ENCODE measurements around the gene FAM241B.

The FAM241B gene

DNA sequence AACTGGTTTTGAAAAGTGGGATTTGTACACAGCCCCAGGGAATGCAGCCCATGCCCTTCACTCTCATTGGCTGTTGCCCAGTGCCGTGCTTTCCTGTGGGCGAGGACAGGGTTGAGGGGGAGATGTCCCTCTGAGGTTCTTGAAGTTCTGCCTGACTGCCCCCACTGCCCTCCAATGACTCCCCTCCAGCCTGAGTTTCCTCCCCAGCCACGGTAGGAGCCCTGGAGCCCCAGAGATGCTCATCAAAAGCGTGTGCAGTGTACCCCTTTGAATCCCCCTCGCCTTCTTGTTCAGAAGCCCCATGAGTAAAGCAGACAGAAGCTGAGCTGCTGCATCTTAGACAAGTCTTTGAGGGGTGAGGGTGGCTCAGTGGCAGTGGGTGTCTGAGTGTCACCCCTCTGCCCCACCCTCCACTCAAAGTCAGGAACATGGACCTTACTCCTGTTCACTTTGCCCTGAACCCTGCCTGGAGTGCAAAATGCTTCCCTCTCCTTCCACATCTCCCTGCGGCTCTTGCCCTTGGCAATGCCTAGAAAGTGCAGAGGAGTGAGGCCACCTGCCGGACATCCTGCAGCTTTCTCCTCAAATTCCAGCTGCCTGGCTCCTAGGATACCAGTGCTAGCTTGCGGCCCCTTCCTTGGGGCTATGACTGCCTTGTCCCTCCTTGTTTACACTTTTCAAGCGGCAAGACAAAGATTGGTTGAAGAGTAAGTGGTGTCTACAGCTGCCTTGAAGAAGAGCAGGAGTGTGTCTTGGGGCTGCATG lies 19.9 kb downstream of the FAM241B start:
- DNase-seq, result no peak

DNA sequence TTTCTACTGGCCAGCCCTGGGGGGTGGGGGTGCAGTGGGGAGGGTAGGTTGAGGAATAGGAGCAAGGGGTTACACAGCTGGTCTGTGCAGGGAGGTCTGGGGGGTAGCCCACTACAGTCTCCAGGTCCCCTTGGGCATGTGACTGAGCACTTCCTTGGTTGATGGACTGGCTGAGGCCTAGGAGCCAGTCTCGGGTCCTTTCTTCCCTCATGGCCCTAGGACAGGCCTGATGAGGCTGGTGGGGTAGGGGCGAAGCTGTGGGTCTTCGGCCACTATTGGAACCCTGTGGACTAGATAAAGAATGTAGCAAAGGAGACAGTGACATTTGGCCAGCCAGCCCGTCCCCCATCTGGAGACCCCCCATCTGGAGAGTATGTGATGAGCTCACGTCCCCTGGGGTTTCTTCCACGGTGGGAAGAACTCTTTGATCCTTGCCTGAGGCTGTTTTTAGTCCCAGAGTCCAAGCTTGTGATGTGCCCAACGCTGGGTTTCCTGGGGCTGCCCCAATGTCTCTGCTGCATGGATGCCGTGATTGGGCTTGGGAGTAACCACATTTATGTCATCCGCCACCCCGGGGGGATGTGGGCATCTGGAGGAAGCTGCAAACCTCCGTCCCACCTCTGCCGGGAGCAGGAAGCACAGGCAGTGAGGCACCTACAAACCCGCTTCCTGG lies 20.7 kb downstream of the FAM241B start:
- DNase-seq, result no peak

DNA sequence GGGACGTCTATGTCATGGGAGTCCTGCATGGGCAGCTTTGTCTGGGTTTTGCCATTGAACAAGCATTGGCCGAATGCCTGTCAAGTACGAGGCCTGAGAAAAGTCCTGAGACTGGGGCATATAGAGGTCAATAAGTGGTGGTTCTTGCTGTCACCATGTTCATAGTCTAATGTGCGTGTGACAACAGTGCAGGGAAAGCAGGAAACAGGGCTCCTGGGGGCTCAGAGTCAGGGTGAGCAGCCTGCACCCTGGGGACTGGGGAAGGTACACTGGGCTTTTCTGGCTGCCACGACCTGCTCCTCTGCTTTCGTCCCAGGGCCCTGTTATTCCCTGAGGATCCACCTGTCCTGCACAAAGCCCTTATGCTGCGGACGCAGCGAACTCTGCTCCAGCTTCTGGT lies 21.3 kb downstream of the FAM241B start:
- no peak for DNase-seq

DNA sequence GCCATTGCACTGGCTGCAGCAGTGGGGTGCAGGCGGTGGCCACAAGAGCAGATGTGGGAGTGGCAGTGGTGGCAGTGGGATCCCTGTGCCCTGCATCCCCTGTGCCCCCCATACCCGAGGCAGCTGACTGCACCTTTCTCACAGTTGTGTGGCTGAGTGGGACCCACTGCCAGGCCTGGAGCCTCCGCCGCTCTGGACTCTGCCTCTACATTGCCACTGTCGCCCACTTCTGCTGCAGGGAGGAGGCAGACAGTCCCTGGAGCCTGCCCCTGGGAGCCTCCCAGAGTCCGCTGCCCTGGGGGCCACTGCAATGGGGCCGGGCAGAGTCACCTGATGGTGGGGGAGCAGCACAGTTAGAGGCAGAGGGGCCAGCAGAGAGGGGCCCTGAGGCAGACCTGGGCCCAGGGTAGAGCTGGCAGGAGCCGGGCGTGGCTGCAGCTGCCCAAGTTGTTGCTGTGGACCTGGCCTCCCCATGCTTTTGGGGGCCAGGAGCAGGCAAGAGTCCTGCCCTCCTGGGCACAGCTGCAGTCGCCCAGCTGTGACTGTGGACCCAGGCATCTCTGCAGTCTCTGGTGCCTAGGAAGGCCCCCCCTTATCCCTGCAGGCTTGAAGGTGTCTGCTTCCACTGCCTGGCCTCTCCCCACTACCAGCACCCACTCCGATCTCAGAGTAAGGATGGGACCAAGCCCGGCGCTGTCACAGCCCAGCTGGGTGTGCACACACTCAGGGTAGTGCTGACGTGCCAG lies 22.2 kb downstream of the FAM241B start:
- no peak for DNase-seq

DNA sequence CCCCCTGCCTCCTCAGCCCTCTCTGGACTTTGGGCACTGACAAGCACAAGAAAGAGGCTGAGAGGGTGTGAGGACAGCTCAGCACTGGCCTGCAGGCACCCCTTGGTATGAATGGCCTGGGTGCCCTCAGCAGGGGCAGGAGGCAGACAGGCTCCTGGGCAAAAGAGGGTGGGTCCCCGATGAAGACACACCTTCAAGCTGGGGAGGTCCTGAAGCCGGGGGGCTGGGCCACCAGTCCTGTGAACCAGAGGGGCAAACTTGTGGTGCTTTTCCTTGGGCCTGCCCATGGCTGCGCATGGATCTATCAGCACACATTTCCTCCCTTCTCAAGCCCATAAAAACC lies 22.8 kb downstream of the FAM241B start:
- no peak for DNase-seq

DNA sequence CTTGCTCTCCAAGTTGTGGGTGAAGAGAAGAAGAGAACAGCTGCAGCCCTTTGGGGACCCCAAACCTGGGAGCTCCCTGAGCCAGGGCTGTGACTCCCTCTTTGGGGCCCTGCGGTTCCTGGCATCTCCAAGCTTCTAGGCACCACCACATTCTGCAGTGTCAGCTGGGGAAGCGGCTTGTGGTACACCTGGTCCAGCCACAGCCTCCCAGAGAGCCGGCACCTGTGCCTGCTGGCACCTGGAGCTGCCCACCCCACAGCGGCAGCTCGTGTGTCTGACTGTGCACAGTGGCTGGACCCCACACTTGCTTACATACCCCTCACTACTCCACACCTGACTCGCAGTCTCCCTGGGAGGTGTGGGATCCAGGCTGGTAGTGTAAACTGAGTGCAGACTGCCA lies 23.5 kb downstream of the FAM241B start:
- DNase-seq, result no peak

DNA sequence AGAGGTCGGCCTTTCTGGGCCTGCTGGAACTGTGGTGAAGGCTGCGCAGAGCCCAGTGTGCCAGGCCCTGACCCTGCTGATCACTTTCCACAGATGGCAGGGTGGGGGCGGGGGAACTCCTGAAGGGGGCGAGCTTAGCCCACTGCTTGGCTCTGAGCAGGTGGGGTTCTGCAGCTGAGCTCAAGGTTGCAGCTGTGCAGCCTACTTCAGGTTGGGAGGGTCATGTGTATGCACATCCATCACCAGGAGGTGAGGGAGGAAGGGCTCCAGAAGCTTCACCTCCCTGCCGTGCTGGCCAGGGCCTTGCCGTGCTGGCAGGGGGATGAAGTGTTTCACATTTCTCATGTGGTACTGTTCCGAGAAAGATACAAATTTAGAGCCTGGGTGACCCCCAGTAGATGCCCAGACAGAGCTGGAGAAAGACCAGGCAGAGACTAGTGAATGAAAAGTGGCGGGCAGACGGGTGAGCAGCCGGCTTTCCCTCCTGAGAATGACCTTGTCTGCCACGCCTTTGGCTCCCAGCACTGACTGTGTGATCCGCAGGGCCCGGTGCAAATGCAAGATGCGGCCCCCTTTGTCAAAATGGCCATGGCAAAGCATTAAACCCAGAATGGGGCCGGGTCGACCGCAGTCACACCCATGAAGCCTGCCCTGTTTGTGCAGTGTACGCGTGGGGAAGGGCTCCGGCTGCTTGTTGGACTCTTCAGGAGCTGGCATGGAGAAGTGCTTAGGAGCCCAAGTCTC lies 25.2 kb downstream of the FAM241B start:
- DNase-seq, result no peak

DNA sequence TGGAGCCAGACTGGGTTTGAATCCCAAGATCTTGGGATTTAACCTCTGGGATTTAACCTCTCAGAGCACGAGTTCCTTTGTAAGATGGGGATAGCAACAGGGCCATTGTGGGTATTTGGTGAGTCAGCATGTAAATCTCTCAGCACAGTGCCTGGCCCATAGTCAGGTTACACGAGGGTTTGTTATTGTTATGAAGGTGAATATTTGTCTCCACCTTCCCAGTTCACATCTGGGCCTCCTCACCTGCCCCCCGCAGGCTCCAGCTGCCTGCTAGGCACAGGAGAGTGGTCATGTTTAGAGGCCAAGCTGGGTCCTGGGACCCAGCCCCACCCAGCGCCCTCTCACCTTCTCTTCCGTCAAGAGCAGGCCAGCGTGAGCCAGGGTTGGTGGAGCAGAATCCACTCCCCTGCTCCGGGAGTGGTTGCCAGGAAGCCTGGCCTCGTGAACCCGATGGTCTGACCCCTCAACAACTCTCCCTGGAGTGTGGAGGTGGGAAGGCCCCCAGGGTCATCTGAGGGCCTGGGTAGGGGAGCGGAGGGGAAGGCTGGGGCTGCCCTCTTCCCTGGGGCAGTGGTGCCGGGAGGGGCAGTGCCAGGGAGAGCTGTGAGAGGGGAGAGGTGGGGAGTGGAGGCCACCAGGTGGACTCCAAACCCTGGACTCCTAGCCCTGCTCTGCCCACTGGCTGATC lies 26.0 kb downstream of the FAM241B start:
- no peak for DNase-seq

DNA sequence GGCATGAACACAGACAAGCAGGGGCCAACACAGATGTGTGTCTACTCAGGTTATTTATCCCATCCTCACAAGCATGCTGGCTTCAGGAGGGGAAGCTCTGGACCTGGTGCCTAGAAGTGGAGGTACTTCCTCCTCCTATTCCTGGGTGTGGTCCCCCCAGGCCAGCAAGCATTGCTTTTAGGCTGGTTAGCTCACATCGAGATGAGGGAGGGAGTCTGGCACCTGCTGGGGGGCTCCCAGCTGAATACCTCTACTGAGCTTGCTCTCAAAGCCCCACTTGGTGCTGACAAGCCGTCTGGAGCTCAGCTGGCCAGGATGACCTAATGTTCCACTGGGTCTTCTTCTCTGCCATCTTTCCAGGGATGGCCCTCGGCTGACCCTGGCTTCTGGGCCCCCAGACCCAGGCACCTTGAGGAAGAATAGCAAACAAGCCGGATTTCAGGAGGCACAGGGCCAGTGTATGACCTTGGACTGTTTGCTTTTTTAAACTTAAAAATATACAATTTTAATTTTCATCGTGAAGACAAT lies 26.8 kb downstream of the FAM241B start:
- DNase-seq, result no peak

DNA sequence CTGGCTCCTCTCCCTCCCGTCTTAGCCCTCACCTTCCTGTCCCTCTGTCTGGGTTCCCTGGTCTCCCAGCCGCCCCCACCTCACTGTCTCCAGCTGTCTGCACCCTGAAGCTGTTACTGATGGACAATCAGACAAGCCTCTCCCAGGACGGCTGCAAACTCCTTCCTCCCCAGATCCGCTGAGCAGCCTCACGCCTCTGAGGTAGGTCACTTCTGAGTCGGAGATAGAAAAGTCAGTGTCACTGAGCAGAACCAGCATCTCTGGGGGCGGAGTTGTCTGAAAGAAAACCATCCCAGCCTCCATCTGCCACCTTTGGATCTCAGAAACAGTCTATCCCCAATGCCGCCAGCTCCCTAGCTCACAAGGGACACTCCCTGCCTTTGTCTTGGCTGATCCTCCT lies 27.4 kb downstream of the FAM241B start:
- no peak for DNase-seq

DNA sequence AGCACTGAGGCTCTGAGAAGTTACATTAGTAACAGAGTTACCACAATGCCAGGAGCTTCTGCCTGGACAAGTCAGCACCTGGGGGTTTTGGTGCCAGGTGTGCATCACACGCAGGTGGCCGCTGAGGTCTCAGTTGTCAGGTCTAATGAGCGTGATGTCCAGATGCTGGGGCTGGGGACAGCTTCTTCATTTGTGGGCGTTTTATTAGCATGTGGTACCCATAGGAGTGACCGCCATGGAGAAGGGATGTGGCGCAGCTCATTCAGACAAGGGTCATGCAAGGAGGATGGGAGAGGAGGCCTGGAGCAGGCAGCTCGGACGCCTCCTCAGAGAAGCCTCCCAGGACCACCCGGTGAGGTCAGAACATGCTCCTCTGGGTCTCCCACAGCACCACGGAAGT lies 27.8 kb downstream of the FAM241B start:
- no peak for DNase-seq

DNA sequence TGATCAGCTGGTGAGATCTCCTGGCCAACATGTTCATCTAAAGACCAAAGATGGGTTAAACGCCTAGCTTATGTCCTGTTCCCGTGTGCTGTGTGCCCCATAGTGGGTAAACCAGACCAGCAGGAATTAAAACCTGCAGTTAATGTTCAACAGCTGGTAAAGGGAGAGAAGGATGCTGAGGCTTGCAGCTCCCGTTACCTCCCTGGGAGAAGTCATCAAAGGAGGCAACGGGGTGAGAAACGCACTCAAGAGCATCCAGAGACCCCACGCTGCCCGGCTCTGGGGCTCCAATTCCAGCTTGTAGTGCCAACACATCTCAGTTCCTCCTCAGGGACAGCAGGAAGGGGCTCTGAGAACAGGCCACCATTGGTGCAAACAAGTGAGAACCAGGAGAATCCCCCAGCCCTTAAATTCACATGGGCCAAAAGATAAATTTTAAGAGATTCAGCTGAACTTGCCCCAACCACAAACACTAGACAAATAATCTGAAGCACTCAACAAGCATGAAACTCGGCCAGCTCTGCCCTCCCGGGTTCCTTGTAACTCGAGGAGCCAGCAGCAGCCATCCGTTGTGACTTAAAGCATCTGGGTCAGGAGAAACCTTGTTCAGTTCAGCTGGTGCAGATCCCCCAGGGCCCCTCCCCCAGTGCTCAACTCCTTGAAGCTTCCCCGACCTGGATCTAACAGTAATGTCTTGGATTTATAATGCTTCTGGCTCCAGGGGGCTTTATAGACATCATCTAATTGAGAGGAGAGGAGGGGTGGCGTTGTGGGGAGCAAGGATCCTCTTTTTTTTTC lies 29.4 kb downstream of the FAM241B start:
- no peak for DNase-seq

DNA sequence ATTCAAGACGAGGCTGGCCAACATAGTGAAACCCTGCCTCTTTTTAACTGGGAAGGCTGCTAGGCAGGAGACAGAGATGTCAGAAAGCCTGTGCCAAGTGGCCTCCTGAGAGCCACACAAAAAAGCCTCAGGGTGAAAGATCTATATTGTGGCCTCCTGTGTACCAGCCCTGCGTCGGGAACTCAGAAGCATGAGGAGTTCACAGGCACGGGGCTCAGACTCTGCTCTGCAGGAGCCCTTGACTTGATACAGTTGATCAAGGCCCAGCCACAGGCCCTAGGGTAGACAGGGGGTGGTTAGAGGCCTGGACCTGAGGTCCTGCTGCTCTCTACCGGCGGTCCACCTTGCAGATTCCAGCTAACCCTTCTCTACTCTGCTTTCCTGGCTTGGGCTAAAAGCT lies 30.2 kb downstream of the FAM241B start:
- no peak for DNase-seq

DNA sequence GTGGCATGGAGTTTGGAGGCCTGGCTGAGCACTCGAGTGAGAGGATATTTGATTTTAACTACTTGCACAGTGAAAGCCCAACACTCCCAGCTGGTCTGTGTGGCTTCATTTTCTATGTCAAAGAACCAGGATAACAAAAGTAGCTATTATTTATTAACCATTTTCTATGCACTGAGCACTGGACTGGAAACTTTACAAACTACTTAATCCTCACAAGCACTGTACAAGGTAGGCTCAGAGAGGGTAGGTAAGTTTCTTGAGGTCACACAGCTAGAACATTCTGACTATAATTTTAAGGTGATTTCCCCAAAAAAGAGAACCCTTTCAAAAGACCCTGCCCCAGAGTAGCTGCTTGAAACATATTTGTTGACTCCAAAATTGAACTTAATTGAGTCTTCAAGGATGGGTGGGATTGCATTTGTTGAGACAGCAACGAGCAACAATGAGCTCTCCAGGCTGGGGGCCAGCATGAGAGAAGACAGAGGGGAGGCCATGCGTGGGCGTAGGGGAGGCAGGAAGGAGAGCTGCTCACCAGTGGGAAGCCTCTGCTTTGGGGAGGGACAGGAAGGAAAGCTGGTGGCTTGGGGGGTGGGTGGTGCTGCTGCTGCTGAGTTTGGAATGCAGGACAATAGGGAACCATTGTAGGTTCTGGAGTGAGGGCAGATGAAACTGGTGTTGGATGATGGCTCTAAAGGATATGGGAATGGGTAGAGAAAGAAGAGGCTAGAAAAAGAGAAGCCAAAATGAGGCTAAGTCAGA lies 31.5 kb downstream of the FAM241B start:
- no peak for DNase-seq

DNA sequence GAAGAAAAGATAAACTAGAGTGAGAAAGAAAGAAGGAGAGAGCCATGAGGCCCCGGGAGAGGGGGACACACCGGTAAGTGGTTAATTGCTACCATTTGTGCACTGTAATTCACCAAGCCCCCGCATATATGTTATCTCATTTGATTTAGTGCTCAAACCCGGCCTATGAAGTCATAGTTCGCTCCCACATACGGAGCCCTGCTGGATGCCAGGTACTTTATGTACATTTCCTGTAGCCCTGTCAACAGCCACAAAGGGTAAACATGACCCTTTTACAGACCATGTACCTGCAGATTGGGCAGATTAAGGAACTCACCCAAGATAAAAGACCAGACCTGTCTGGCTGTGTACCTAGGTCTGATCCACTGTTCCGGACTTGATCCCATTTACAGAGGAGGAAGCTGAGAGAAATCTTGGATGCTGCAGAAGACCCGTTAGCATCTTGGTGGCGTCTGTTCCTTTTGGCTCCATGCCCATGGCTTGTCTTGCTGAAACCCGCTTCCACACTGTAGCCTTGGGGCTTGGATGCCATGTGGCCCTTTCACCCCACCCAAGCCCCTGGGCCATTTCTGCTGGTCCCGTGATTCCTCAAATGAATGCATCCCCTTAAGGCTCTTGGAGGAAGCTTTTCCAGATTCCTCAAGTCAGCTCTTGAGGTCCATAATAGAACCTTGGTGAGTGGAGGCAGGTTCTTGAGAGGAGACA lies 32.3 kb downstream of the FAM241B start:
- no peak for DNase-seq

DNA sequence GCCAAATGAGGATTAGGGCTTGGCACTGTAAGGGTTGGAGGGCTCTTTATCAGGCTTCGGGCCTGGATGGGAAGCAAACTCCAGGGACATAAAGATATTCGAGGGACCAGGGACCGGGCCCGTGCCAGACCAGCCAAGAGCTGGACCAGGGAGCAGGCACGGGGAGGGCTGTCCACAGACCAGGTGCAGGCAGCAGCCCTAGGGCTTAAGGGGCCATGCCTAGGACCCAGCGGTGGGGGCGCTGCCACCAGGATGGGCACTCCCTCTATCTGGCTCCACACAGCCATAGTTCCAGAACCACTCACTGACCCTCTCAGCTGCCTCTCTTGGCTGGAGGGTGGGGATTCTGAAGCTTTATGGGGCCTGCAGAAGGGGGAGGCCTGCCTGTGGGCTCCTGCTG lies 32.9 kb downstream of the FAM241B start:
- DNase-seq, result no peak

DNA sequence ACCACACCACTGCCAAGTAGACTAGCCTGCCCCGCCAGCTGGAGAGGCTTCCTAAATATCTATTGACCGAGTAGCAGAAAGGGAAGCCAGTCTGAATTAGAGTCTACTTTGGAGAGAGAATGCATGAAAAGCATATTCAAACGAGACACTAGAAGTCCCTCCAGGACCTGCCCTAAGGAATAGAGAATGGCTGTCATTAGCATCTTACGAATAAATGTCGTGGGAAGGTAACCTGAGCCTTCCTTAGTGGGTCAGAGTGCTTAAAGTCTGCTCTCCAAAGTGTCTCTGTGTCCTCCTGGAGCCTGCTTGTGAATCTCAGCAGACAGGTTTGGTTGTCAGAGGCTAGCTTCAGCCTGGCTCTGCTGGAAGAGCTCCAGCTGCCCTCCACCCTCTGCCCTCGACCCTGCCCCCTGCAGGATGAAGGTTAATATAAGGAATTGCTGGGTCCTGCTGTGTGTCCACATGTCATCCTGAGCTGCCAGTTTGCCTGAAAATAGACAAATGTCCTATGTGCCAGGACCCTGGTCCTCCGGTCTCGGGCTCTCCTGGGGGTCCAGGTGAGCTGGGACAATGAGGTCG lies 33.4 kb downstream of the FAM241B start:
- no peak for DNase-seq

DNA sequence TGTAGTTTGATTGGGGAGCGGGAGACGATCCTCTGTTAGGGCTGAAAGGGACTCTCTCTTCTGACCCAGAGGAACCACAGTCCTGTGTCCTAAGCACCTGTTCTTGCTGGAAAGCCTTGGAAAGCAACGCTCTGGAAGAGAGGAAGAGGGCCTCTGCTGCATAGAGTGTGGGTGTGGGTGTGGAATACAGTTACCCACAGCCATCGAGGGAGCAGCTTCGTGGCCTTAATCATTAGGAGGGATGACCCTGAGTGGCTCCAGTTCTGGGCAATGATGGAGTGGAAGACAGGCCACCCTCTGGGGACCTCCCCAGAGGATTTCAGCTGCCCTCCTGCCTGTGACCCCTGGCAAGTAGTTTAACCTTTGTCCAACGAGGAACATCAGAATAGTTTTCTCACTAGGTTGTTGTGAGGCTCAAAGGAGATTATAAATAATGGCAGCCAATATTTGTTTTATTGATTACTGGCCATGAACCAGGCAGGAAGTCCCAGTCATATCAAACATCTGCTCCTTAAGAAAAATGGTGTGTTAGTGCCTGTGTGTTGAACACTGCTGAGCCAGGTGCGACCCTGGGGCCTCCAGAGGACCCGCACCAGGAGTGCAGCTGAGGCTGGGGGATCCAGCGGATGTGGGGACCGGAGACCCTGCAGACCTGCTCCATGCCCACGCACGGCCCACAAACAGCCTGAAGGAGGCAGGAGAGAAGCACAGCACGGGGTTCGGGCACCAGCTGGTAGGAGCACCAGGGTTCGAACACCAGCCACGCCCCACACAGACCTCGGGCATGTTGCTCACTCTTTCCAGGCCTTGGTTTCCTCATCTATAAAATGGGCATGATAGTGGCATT lies 35.6 kb downstream of the FAM241B start:
- DNase-seq, result no peak

DNA sequence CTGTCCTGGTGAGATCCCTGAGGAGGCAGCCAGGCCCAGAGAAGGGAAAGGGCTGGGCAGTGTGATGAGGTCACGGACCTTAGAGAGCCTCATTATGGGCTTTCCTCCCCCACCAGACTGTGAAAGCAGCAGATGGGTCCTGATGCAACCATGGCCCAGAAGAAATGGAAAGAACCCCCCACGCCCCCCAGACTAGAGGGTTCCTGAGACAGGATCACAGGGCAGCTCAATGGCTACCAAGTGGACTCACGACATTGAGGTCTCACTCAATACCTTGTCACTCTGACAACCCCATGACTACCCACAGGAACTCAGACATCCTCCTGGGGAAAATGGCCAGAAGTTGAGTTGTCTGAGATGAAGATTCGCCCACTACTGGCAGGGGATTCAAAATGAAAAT lies 36.7 kb downstream of the FAM241B start:
- DNase-seq, result no peak

Measured in cerebellar nuclear complex (tissue), 1 donor.